ENCODE data around the gene EFCAB8. TPM values are rescaled to one million over a fixed set of nuclear protein-coding genes. Genes with fewer than 3 reads are reported as not detected.
A peak's percentile ranks its signal among the peaks of the same experiment; 100 is the strongest.

Gene EFCAB8
- total RNA-seq, 2 experiments from 2014 or later, result 1.0 to 1.5 TPM

- Mint-ChIP-seq H3K9me3 (ENCODE audit: insufficient read depth) (no peaks in the 10 kb centered on the region), H3K27me3 (ENCODE audit: low read depth) (no peaks in the 10 kb centered on the region), H3K4me3 (no peak overlapping the region), H3K27ac (no peak overlapping the region), H3K4me1 (ENCODE audit: low read depth) (peaks cover 55% of the 10 kb centered on the region), H3K36me3 (ENCODE audit: low read depth) (peaks cover 69% of the 10 kb centered on the region)
- ChIA-PET CTCF (interaction anchor here (0.9 to 2.4 kb wide), 2 partner anchors 38 to 157 kb away, joined by 3 to 6 read pairs; no protein-coding TSS in a partner anchor), POLR2A (interaction anchor here (0.6 kb wide), 1 partner anchor 30 kb away, joined by 3 read pairs; no protein-coding TSS in a partner anchor)
- ATAC-seq, result no peak
- DNase-seq, result no peak
These were observed 30.6 kb upstream of the EFCAB8 start for GRCh38 chr20:32828029-32828680.

GRCh38 chr20:32829311-32830005 lies 29.3 kb upstream of the EFCAB8 start:
- H3K4me3 Mint-ChIP-seq, result no peak overlapping the region
- no peak for ATAC-seq
- peaks cover 49% of the 10 kb centered on the region for H3K4me1 Mint-ChIP-seq (ENCODE audit: low read depth)
- no peaks in the 10 kb centered on the region for H3K9me3 Mint-ChIP-seq (ENCODE audit: insufficient read depth)
- H3K27me3 Mint-ChIP-seq (ENCODE audit: low read depth), result no peaks in the 10 kb centered on the region
- no peak for DNase-seq
- H3K36me3 Mint-ChIP-seq (ENCODE audit: low read depth), result peaks cover 71% of the 10 kb centered on the region
- POLR2A ChIA-PET, result interaction anchor here (0.6 to 1.1 kb wide), 3 partner anchors 10 to 38 kb away, joined by 4 to 6 read pairs (median 5); partner anchors contain the start of gene MAPRE1
- CTCF ChIA-PET, result interaction anchor here (0.9 to 2.4 kb wide), 7 partner anchors 8 to 247 kb away, joined by 3 to 6 read pairs (median 5); partner anchors contain the start of genes C20orf203 and MAPRE1
- peak overlapping the region; percentile 53 for H3K27ac Mint-ChIP-seq

- ATAC-seq, result no peak
- no peak for DNase-seq
- Mint-ChIP-seq H3K4me3 (no peak overlapping the region), H3K36me3 (ENCODE audit: low read depth) (peaks cover 70% of the 10 kb centered on the region), H3K27me3 (ENCODE audit: low read depth) (no peaks in the 10 kb centered on the region), H3K9me3 (ENCODE audit: insufficient read depth) (no peaks in the 10 kb centered on the region), H3K4me1 (ENCODE audit: low read depth) (peaks cover 46% of the 10 kb centered on the region), H3K27ac (peak overlapping the region; percentile 58)
- CTCF ChIA-PET, result interaction anchor here (0.9 to 2.4 kb wide), 7 partner anchors 9 to 246 kb away, joined by 3 to 6 read pairs (median 5); partner anchors contain the start of genes C20orf203 and MAPRE1
- POLR2A ChIA-PET, result interaction anchor here (0.6 to 1.1 kb wide), 3 partner anchors 11 to 39 kb away, joined by 4 to 6 read pairs (median 5); partner anchors contain the start of gene MAPRE1
These were observed 28.3 kb upstream of the EFCAB8 start for GRCh38 chr20:32830437-32830836.

- no peaks in the 10 kb centered on the region for H3K27me3 Mint-ChIP-seq (ENCODE audit: low read depth)
- ATAC-seq (no peak), DNase-seq (no peak)
- H3K9me3 Mint-ChIP-seq (ENCODE audit: insufficient read depth), result no peaks in the 10 kb centered on the region
- ChIA-PET POLR2A (no interaction called here), CTCF (no interaction called here)
- H3K4me3 Mint-ChIP-seq, result peak overlapping the region; percentile 20
- H3K4me1 Mint-ChIP-seq (ENCODE audit: low read depth), result peaks cover 56% of the 10 kb centered on the region
- peaks cover 71% of the 10 kb centered on the region for H3K36me3 Mint-ChIP-seq (ENCODE audit: low read depth)
- H3K27ac Mint-ChIP-seq, result peak overlapping the region; percentile 34
These were observed 26.7 kb upstream of the EFCAB8 start for GRCh38 chr20:32831982-32832381.

- ATAC-seq, result peak; percentile 57
- peak; percentile 70 for DNase-seq
- peak overlapping the region; percentile 28 for H3K4me3 Mint-ChIP-seq
- H3K36me3 Mint-ChIP-seq (ENCODE audit: low read depth), result peaks cover 72% of the 10 kb centered on the region
- H3K27ac Mint-ChIP-seq, result peak overlapping the region; percentile 67
- CTCF ChIA-PET, result interaction anchor here (1.0 to 1.8 kb wide), 4 partner anchors 12 to 159 kb away, joined by 4 to 7 read pairs (median 5); partner anchors contain the start of gene C20orf203
- peaks cover 61% of the 10 kb centered on the region for H3K4me1 Mint-ChIP-seq (ENCODE audit: low read depth)
- POLR2A ChIA-PET, result no interaction called here
- no peaks in the 10 kb centered on the region for H3K9me3 Mint-ChIP-seq (ENCODE audit: insufficient read depth)
- H3K27me3 Mint-ChIP-seq (ENCODE audit: low read depth), result no peaks in the 10 kb centered on the region
These were observed 26.1 kb upstream of the EFCAB8 start for GRCh38 chr20:32832664-32833063.

- ChIA-PET POLR2A (no interaction called here), CTCF (interaction anchor here (1.0 kb wide), 1 partner anchor 22 kb away, joined by 3 read pairs; no protein-coding TSS in a partner anchor)
- peaks cover 72% of the 10 kb centered on the region for H3K36me3 Mint-ChIP-seq (ENCODE audit: low read depth)
These were observed 23.8 kb upstream of the EFCAB8 start for GRCh38 chr20:32834972-32835371.

GRCh38 chr20:32837157-32837556 lies 21.6 kb upstream of the EFCAB8 start:
- no peak for DNase-seq
- ATAC-seq, result no peak
- Mint-ChIP-seq H3K36me3 (ENCODE audit: low read depth) (peaks cover 64% of the 10 kb centered on the region), H3K4me3 (no peak overlapping the region), H3K27me3 (ENCODE audit: low read depth) (no peaks in the 10 kb centered on the region), H3K27ac (no peak overlapping the region), H3K9me3 (ENCODE audit: insufficient read depth) (no peaks in the 10 kb centered on the region), H3K4me1 (ENCODE audit: low read depth) (peaks cover 38% of the 10 kb centered on the region)
- ChIA-PET POLR2A (no interaction called here), CTCF (interaction anchor here (0.9 to 1.6 kb wide), 3 partner anchors 14 to 47 kb away, joined by 3 to 5 read pairs (median 3); no protein-coding TSS in a partner anchor)

More at GRCh38 chr20:32834972-32835371, 23.8 kb upstream of the EFCAB8 start:
- no peak for DNase-seq
- no peaks in the 10 kb centered on the region for H3K9me3 Mint-ChIP-seq (ENCODE audit: insufficient read depth)
- ATAC-seq, result no peak
- no peak overlapping the region for H3K27ac Mint-ChIP-seq
- H3K27me3 Mint-ChIP-seq (ENCODE audit: low read depth), result no peaks in the 10 kb centered on the region
- H3K4me3 Mint-ChIP-seq, result no peak overlapping the region
- H3K4me1 Mint-ChIP-seq (ENCODE audit: low read depth), result peaks cover 49% of the 10 kb centered on the region

GRCh38 chr20:32839227-32839981 lies 19.3 kb upstream of the EFCAB8 start:
- ChIA-PET CTCF (interaction anchor here (1.0 kb wide), 1 partner anchor 49 kb away, joined by 3 read pairs; no protein-coding TSS in a partner anchor), POLR2A (interaction anchor here (1.5 kb wide), 1 partner anchor 19 kb away, joined by 3 read pairs; the partner anchor contains the start of gene MAPRE1)
- Mint-ChIP-seq H3K27ac (no peak overlapping the region), H3K4me3 (no peak overlapping the region), H3K36me3 (ENCODE audit: low read depth) (peaks cover 62% of the 10 kb centered on the region), H3K27me3 (ENCODE audit: low read depth) (no peaks in the 10 kb centered on the region), H3K4me1 (ENCODE audit: low read depth) (peaks cover 26% of the 10 kb centered on the region), H3K9me3 (ENCODE audit: insufficient read depth) (no peaks in the 10 kb centered on the region)
- no peak for DNase-seq
- no peak for ATAC-seq

- POLR2A ChIA-PET, result interaction anchor here (1.5 kb wide), 1 partner anchor 20 kb away, joined by 3 read pairs; the partner anchor contains the start of gene MAPRE1
- no peak for DNase-seq
- Mint-ChIP-seq H3K36me3 (ENCODE audit: low read depth) (peaks cover 64% of the 10 kb centered on the region), H3K4me3 (no peak overlapping the region), H3K4me1 (ENCODE audit: low read depth) (peaks cover 26% of the 10 kb centered on the region), H3K27me3 (ENCODE audit: low read depth) (no peaks in the 10 kb centered on the region), H3K9me3 (ENCODE audit: insufficient read depth) (no peaks in the 10 kb centered on the region), H3K27ac (no peak overlapping the region)
- ATAC-seq, result no peak
- CTCF ChIA-PET, result no interaction called here
These were observed 18.8 kb upstream of the EFCAB8 start for GRCh38 chr20:32839982-32840285.

GRCh38 chr20:32841174-32841573 lies 17.5 kb upstream of the EFCAB8 start:
- CTCF ChIA-PET, result interaction anchor here (1.6 kb wide), 1 partner anchor 167 kb away, joined by 3 read pairs; the partner anchor contains the start of gene C20orf203
- H3K4me1 Mint-ChIP-seq (ENCODE audit: low read depth), result peaks cover 24% of the 10 kb centered on the region
- POLR2A ChIA-PET, result no interaction called here

GRCh38 chr20:32841632-32842031 lies 17.1 kb upstream of the EFCAB8 start:
- Mint-ChIP-seq H3K27me3 (ENCODE audit: low read depth) (no peaks in the 10 kb centered on the region), H3K27ac (peak overlapping the region; percentile 60), H3K36me3 (ENCODE audit: low read depth) (peaks cover 66% of the 10 kb centered on the region)

More at GRCh38 chr20:32841174-32841573, 17.5 kb upstream of the EFCAB8 start:
- H3K36me3 Mint-ChIP-seq (ENCODE audit: low read depth), result peaks cover 66% of the 10 kb centered on the region
- peak overlapping the region; percentile 83 for H3K27ac Mint-ChIP-seq
- H3K9me3 Mint-ChIP-seq (ENCODE audit: insufficient read depth), result no peaks in the 10 kb centered on the region
- DNase-seq (no peak), ATAC-seq (peak; percentile 25)
- H3K27me3 Mint-ChIP-seq (ENCODE audit: low read depth), result no peaks in the 10 kb centered on the region
- no peak overlapping the region for H3K4me3 Mint-ChIP-seq

More at GRCh38 chr20:32841632-32842031, 17.1 kb upstream of the EFCAB8 start:
- H3K9me3 Mint-ChIP-seq (ENCODE audit: insufficient read depth), result no peaks in the 10 kb centered on the region
- no peak overlapping the region for H3K4me3 Mint-ChIP-seq
- no peak for DNase-seq
- CTCF ChIA-PET, result interaction anchor here (0.7 to 1.6 kb wide), 2 partner anchors 12 to 168 kb away, joined by 3 read pairs; partner anchors contain the start of gene C20orf203
- peaks cover 19% of the 10 kb centered on the region for H3K4me1 Mint-ChIP-seq (ENCODE audit: low read depth)
- POLR2A ChIA-PET, result interaction anchor here (1.3 kb wide), 1 partner anchor 21 kb away, joined by 3 read pairs; no protein-coding TSS in a partner anchor
- no peak for ATAC-seq
